CD4-positive, alpha-beta T cell treated with Interferon alpha-2 for 1 hour (primary cell): ENCODE results near the gene PGBD5.
"Not testable (repeated sequence)": the region's sequence is repeated elsewhere in the genome, so short reads cannot be mapped to it uniquely, and the experiment has no call there.

Experiments
- DNase-seq, 2 donors: peaks; one replicate each; pipeline ENCODE4 v3.0.0-alpha.2; 2020 to 2022

Gene PGBD5

GRCh38 chr1:230425252-230426091 is 660 bp downstream of the PGBD5 start:
- DNase-seq = no peak

DNA sequence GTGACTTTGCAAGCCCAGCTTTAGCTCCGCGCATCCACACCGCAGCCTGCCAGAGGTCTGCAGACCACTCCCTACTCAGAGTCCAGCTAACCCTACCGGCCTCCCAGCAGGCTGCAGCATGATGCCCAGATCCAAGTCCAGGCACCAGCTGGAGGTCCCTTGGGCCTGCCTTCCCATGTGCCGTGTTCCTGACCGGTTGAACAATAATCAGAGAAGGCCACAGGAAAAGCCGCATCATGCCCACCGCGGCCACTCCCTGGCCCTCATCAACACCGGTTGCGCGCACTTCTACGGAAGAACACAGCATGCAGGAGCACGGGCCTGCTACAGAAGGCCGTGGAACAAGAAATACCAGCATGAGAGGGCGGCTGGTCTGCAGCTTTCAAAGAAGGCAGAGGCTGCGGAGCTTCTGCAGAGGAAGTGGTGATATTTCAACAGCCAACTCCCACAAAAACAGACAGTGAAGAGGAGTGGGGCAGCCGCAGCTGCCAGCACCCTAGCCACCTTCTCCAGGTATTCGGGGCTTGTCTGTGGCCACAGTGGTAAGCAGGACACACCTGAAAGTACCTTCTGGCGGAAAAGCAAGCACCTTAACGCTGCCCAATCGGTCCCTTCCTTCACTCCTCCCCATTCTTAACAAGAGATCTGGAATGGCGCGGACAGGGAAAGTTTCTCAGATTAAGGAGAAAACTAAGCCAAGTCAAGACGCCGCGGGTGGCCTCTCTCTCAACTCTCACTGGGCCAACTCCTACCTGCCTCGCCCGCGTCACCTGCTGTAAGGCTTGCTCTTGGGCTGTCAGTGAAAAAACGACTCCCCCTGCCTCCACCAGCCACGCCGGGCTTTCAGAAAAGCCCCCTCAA is 1.5 kb downstream of the PGBD5 start:
- DNase-seq = no peak

GRCh38 chr1:230423951-230424350 is 2.2 kb downstream of the PGBD5 start:
- no peak for DNase-seq

DNA sequence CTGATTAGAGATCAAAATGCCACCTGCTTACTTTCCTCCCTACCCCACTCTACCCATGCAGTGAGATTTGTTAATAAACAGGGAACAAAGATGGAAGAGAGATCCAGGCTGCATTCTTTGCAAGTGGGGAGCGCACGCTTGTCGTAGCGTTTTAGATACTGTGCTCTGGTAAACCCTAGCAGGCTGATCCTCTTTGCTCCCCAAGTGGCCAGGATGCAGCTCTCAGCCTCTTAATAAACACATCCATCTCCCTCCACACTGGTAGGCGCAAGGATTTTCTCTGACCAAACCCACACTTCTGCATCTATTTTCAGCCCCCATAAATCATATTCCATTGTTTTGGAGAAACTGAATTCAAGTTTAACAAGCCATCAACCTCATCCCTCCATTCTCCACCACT is 2.9 kb downstream of the PGBD5 start:
- no peak for DNase-seq

GRCh38 chr1:230422221-230422981 is 3.7 kb downstream of the PGBD5 start:
- no peak for DNase-seq

DNA sequence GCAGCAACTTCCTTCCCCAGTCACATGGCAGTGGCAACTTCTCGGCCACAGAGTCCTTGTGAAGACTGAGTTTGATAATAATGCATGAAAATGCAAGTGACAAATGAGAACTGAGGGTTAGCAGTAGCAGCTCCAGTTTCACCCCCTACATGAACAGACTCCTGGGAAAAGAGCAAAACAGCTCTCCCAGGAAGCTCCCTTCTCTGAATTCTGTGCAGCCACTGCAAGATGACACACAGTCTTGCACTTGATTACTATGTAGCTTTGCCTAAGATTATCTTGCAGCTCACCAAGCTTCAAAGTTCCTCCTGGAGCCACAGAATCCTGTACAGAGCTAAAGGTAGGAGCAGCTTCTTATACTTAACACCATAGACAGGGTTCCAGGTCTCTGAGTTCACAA is 4.7 kb downstream of the PGBD5 start:
- no peak for DNase-seq

- DNase-seq = not testable (repeated sequence)
Measured at GRCh38 chr1:230420372-230420771, 5.8 kb downstream of the PGBD5 start.

GRCh38 chr1:230416430-230416829 is 9.7 kb downstream of the PGBD5 start:
- DNase-seq = no peak

GRCh38 chr1:230415405-230416132 is 10.6 kb downstream of the PGBD5 start:
- no peak for DNase-seq

DNA sequence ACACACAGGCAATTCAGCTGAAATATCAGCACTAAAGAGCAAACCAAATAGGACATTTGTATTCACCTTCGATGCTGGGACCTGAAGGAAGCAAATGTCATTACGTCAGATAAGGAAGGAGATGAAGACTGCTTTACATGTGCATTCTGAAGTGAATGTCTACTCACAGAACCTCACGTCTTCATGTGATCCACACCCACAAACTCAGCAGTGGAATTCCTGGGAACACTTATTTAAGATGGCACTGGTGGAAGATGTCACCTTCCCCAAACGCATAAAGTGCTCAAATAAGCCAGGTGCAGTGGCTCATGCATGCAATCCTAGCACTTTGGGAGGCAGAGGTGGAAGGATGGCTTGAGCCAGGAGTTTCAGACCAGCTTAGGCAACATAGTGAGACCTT is 11.4 kb downstream of the PGBD5 start:
- no peak for DNase-seq

GRCh38 chr1:230414102-230414501 is 12.0 kb downstream of the PGBD5 start:
- DNase-seq = no peak

- DNase-seq = no peak
Measured at GRCh38 chr1:230413061-230413460, 13.1 kb downstream of the PGBD5 start.

DNA sequence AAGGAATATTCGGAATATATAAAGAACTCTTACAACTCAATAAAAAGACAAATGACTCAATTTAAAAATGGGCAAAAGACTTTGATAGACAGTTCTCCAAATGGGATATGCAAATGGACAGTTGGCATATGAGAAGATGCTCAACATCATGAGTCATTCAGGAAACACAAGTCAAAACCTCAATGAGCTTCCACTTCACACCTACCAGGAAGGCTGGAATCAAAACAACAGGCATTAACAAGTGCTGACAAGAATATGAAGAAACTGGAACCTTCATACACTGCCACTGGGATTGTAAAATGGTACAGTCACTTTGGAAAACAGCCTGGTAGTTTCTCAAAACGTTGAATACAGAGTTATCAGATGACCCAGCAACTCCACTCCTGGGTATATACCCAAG is 17.2 kb downstream of the PGBD5 start:
- no peak for DNase-seq

GRCh38 chr1:230407351-230407750 is 18.8 kb downstream of the PGBD5 start:
- no peak for DNase-seq

DNA sequence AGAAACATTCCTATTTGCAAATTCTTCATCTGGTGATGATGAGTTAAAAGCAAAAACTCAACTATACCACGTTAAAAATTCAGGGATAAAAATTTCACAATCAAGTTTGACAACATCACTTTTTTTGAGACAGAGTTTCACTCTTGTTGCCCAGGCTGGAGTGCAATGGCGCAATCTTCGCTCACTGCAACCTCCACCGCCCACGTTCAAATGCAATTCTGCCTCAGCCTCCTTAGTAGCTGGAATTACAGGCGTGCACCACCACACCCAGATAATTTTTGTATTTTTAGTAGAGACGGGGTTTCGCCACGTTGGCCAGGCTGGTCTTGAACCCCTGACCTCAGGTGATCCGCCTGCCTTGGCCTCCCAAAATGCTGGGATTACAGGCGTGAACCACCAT is 19.4 kb downstream of the PGBD5 start:
- not testable (repeated sequence) for DNase-seq

GRCh38 chr1:230403442-230403841 is 22.7 kb downstream of the PGBD5 start:
- no peak for DNase-seq

DNA sequence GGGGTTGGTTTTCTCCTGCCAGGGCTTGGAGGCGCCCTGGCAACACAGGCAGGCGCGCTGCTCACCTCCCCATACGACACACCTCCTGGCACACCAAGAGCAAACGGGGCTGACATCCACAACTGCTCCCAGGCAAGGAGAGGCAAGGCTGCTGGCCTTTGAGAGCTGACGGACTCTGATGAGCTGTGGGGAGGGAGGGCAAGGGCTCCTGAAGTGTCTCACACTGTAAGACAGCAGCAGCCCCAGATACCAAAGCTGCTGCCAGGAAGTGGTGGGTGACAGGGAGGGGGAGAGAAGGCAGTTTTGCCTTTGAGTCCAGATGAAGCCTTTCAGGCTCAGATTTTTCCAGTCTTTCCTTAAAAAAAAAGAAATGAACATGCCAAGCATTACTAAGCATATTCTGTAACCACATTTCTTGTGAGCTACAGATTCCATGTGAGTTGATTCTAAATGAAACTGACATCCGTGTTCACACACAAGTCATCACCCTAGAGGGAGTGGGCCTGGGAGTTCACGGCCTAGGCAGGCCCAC is 24.3 kb downstream of the PGBD5 start:
- DNase-seq = no peak

DNA sequence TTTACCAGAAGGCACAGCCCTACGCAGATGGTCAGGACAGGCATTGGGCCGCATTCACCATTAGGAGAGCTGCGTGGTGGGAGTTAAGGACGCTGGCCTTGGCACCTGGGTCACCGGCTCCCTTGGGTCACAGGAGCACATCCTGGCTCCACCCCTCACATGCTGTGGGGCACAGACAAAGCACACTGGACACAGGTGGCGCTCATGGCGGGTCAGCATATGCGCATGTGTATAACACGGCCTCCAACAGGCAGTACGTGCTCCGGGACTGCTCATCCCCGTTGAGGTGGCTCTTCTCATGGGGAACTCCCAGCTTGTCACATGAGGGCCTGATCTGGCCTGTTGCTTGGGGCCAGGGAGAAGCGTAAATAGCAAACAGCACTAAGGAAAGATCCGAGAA is 25.0 kb downstream of the PGBD5 start:
- no peak for DNase-seq

GRCh38 chr1:230400007-230400344 is 26.2 kb downstream of the PGBD5 start:
- DNase-seq = no peak

DNA sequence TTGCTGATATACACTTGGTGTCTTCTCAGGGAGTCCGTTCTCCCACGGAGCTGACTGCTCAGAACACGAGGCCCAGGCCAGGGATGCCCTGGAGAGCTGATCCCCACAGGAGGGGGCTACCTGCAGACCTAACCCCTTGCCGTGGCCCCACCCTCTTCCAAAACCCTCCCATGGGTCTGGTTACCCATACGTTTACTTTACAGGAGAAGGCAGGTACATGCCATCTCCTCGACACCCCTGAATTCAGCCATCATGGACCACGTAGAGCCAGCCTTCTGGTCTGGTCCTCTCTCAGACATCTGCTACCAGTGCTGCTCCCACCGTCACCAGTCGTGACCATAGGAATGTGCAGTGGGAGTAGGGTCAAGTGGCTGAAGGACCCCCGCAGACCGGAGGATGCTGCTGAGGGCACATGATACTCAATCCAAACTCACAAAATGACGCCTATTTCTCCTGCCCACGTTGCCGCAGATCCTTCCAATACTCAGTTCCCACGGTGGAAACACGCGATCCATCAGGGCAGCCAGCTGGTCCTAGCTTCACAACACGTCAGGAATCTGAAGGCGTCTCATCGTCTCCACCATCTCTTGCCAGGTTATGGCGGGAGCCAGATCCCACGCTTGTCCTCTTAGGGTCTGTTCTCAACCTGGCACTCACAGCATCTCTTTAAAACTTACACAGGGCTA is 26.7 kb downstream of the PGBD5 start:
- no peak for DNase-seq

- DNase-seq = no peak
Measured at GRCh38 chr1:230398856-230399255, 27.3 kb downstream of the PGBD5 start.

GRCh38 chr1:230396966-230397365 is 29.2 kb downstream of the PGBD5 start:
- no peak for DNase-seq
